Measurements from ENCODE around the gene RBFOX1. TPM values are rescaled to one million over a fixed set of nuclear protein-coding genes. Genes with fewer than 3 reads are reported as not detected.

The RBFOX1 gene
- total RNA-seq, 1 experiment from 2014 or later, result not detected

GRCh38 chr16:7373776-7374175 lies 41.1 kb downstream of the RBFOX1 start:
- CTCF ChIA-PET, result no interaction called here
- H3K9ac ChIP-seq (ENCODE audit: low read length), result no peak overlapping the region
- H3K9me2 ChIP-seq (ENCODE audit: insufficient read depth), result no peaks in the 10 kb centered on the region
- H3K36me3 ChIP-seq (ENCODE audit: control insufficient read depth in 1 of 2, insufficient read depth in 2 of 2, low read length in 2 of 2), result no peaks in the 10 kb centered on the region
- no peaks in the 10 kb centered on the region for H4K20me1 ChIP-seq (ENCODE audit: insufficient read depth)
- DNase-seq (ENCODE audit: low read depth, low spot score), result no peak
- H3K9me3 ChIP-seq (ENCODE audit: control insufficient read depth in 1 of 2, insufficient read depth in 1 of 2, low read depth in 1 of 2, low read length in 2 of 2), result peaks cover 9 to 22% of the 10 kb centered on the region in 2 experiments; a peak in 2 of 4 replicates
- no peak overlapping the region for H2AFZ ChIP-seq (ENCODE audit: low read depth, low read length, poor library complexity, severe bottlenecking)
- H3K27ac ChIP-seq (ENCODE audit: low read depth, low read length), result no peak overlapping the region
- H3K27me3 ChIP-seq (ENCODE audit: insufficient read depth, low read length), result no peaks in the 10 kb centered on the region
- H3K4me1 ChIP-seq (ENCODE audit: control insufficient read depth in 1 of 2, insufficient read depth in 2 of 2, low read length in 2 of 2), result no peaks in the 10 kb centered on the region
- ATAC-seq, result no peak
- POLR2A ChIA-PET, result no interaction called here
- no peak overlapping the region for H3K4me3 ChIP-seq (replicated peaks in 1 of 2; ENCODE audit: low read depth in 1 of 2, low read length in 2 of 2)
- intact Hi-C loops (cut with micrococcal nuclease), result no loop called here
- RAD21 ChIA-PET (ENCODE audit: low non-redundant PET in 1 of 2, low total read pairs in 2 of 2, uncharacterized antibody in 2 of 2, unreplicated experiment in 2 of 2), result no interaction called here
- no TSS peak for BruUV-seq (replicated peaks)
- H3K4me2 ChIP-seq (ENCODE audit: low read length), result no peak overlapping the region
- TF ChIP-seq ATF3 (IDR thresholded peaks at IDR 0.05) (no peak), TCF7L2 (IDR thresholded peaks at IDR 0.05; ENCODE audit: borderline replicate concordance, extremely low read depth, insufficient read depth, insufficient read length) (no peak), ZFX (IDR thresholded peaks at IDR 0.05) (no peak), MAX (IDR thresholded peaks at IDR 0.05) (no peak), CBX3 (IDR thresholded peaks at IDR 0.05; ENCODE audit: low read depth) (no peak), RAD21 (IDR thresholded peaks at IDR 0.05; ENCODE audit: low read depth) (no peak), REST (IDR thresholded peaks at IDR 0.05; ENCODE audit: low read depth) (no peak), YY1 (IDR thresholded peaks at IDR 0.05; ENCODE audit: extremely low read depth, insufficient replicate concordance, low read depth, low read length) (no peak), ZBTB33 (IDR thresholded peaks at IDR 0.05; ENCODE audit: extremely low read depth, insufficient replicate concordance, low read length) (no peak), CTCF (IDR thresholded peaks at IDR 0.05 in 2 of 3, conservative IDR thresholded peaks at IDR 0.05 in 1 of 3; ENCODE audit: borderline replicate concordance in 1 of 3, insufficient read depth in 1 of 3, low read depth in 2 of 3, low read length in 2 of 3) (no peak), JUND (IDR thresholded peaks at IDR 0.05) (no peak), POLR2A (IDR thresholded peaks at IDR 0.05; ENCODE audit: borderline replicate concordance, extremely low read depth, insufficient read depth, insufficient read length) (no peak), SRF (IDR thresholded peaks at IDR 0.05; ENCODE audit: low read depth) (no peak), ZNF274 (IDR thresholded peaks at IDR 0.05; ENCODE audit: low read depth, low read length) (no peak), EZH2phosphoT487 (IDR thresholded peaks at IDR 0.05; ENCODE audit: borderline replicate concordance) (no peak), FOSL1 (IDR thresholded peaks at IDR 0.05; ENCODE audit: low read depth) (no peak)
- no peaks in the 10 kb centered on the region for H3K79me2 ChIP-seq (ENCODE audit: insufficient read depth, low read length)
